Measurements from ENCODE around the gene MOGAT1.
"Not testable (repeated sequence)": the region's sequence is repeated elsewhere in the genome, so short reads cannot be mapped to it uniquely, and the experiment has no call there.

MOGAT1 gene

GRCh38 chr2:222670191-222671038, 1.0 kb upstream of the MOGAT1 start:
- DNase-seq (ENCODE audit: low read depth in 2 of 3, low spot score in 1 of 3): no peak

DNA sequence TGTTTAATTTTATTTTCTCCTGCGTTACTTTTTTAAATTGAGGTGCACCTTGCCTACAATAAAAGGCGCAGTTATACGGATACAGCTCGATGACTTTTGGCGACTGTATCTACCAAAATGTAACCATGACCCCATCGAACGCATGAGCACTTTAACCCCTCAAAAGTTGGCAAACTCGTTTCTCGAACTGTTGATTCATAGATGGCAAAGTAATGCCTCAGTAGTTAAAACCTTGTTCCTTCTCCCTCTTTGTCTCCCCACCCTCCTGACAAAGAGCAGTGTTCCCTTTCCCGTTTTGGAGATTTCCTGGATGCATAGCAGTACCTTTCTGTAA, 577 bp downstream of the MOGAT1 start:
- DNase-seq (ENCODE audit: low read depth in 2 of 3, low spot score in 1 of 3): no peak

DNA sequence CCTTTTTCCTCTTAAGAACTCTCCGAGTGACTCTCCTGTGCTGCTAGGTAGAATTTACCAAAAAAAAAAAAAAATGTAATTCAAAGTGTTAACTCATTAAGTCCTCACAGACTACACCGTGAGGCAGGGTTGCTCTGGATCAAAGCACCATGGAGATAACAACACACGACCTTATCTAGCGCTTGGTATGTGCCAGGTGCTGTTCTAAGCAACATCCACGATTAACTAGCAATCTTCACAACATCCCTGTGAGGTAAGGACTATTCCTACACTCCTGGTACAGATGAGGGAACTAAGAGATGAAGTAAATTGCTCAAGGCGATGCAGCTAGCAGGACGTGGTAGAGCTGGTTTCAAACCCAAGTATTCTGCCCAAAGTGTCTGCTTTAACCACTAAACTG, 1.8 kb downstream of the MOGAT1 start:
- DNase-seq (ENCODE audit: low read depth in 2 of 3, low spot score in 1 of 3): no peak

DNA sequence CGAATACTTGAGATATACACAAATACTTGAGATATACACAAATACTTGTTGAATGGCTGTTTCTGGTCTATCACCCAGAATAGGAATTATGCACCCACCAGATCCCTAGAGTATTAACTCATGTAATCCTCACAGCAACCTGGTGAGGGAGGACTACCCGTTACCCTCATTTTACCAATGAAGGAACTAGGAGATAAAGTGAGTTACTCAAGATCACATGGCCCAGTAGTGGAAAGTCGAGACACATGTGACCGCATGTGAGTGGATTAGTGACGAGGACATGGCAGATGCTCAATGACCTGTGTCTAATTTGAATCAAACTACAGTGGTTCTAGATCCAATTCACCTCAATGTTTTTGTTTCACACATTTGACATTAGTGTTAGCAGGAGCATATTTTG, 2.4 kb downstream of the MOGAT1 start:
- DNase-seq (ENCODE audit: low read depth in 2 of 3, low spot score in 1 of 3): no peak

GRCh38 chr2:222677981-222678380, 6.5 kb downstream of the MOGAT1 start:
- DNase-seq (ENCODE audit: low read depth in 2 of 3, low spot score in 1 of 3): no peak

- DNase-seq (ENCODE audit: low read depth in 2 of 3, low spot score in 1 of 3): no peak
Observed at GRCh38 chr2:222683805-222684204, 12.3 kb downstream of the MOGAT1 start.

- no peak for DNase-seq (ENCODE audit: low read depth in 2 of 3, low spot score in 1 of 3)
Observed at GRCh38 chr2:222686086-222686750, 14.8 kb downstream of the MOGAT1 start.

DNA sequence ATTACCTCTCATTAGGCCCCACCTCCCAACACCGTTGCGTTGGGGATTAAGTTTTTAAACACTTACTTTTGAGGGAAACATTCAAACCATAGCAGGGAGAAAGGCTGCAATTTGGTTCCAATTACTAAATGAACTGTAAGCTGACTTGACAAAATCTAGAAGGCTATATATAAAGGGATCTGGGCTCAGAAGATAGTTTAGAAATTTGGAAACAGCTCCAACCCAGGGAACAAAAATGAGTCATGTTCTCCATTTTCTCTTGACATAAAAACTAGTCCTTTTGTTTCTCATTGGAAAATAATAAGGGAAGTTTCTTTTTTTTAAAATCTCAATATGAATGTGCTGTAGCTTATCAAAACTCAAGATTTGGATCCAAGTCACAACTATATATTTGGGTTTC, 17.5 kb downstream of the MOGAT1 start:
- no peak for DNase-seq (ENCODE audit: low read depth in 2 of 3, low spot score in 1 of 3)

- no peak for DNase-seq (ENCODE audit: low read depth in 2 of 3, low spot score in 1 of 3)
Observed at GRCh38 chr2:222689322-222689721, 17.9 kb downstream of the MOGAT1 start.

- DNase-seq (ENCODE audit: low read depth in 2 of 3, low spot score in 1 of 3): peak; percentile 55 to 81 (median 65)
Observed at GRCh38 chr2:222690564-222691200, 19.2 kb downstream of the MOGAT1 start.

- not testable (repeated sequence) for DNase-seq (ENCODE audit: low read depth in 2 of 3, low spot score in 1 of 3)
Observed at GRCh38 chr2:222693413-222693812, 22.0 kb downstream of the MOGAT1 start.

- no peak for DNase-seq (ENCODE audit: low read depth in 2 of 3, low spot score in 1 of 3)
Observed at GRCh38 chr2:222693837-222694236, 22.4 kb downstream of the MOGAT1 start.

DNA sequence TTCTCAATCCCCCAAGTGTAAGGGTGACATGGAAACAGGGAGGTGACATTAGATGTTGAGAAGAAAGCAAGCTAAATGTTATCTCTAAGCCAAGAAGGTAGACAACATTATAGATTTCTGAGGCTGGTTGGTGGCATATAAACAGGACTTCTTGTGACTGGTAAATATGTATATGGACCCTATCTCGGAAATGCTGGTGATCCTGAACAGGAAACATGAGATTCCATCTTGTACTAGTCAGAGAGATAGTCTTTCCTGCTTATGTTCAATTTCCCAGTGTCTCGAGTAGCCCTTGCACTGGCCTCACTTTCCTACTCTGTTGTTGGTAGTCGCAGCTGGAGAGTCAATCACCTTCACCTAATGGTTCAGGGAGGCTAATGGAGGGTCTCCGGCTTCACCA, 26.8 kb downstream of the MOGAT1 start:
- no peak for DNase-seq (ENCODE audit: low read depth in 2 of 3, low spot score in 1 of 3)

- DNase-seq (ENCODE audit: low read depth in 2 of 3, low spot score in 1 of 3): no peak
Observed at GRCh38 chr2:222701233-222701632, 29.8 kb downstream of the MOGAT1 start.

GRCh38 chr2:222701721-222702131, 30.3 kb downstream of the MOGAT1 start:
- DNase-seq (ENCODE audit: low read depth in 2 of 3, low spot score in 1 of 3): no peak

DNA sequence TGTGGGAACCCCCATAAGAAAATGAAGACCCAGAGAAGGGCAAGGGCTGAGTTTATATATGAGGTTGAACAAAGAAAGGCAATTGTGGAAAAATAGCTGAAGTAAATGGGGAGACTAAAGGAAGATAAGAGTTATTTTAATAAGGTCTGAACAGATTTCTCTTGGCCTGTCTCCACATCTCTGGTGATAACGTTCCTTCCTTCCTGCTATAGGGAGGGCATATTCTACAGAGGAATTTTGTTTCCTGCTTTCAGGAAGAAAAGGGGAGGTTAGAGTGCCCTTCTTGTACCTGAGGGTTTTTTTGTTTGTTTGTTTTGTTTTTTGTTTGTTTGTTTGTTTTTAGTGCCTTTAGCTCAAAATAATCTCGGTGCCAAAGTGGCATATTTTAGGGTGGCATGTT, 31.6 kb downstream of the MOGAT1 start:
- DNase-seq (ENCODE audit: low read depth in 2 of 3, low spot score in 1 of 3): no peak

DNA sequence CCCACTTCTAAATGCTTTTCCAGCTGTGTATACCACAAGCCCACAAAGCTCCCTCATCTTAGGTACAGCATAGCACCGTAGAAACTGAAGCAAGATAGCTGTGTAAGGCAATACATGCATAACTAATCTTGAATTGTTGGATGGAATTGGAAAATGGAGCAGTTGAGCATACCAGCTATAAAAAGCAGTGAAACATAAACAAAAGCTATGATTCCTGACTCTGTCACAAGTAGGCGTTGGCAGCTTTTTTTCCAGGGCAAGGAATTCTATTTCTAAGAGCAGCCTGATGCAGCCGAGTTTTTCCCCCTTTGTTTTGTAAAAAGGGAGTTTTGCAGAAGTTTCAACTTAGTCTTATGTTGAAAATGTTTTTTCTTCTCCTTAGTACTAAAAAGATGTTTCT, 32.4 kb downstream of the MOGAT1 start:
- DNase-seq (ENCODE audit: low read depth in 2 of 3, low spot score in 1 of 3): no peak

DNA sequence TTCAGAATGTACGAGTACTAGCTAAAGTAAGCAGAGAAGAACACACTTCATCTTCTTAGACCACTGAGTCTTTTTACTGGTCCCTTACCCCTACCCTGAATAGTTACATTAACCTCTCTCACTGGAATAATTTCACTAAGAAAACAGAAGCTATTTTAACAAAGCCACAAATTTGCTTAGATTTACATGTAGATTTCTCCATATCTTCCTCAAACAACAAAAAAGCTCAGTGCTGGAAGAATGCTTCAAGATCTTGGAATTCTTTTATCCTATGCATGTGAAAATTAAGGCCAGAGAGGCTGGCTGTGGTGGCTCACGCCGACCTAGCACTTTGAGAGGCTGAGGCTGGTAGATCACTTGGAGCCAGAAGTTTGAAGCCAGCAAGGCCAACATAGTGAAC, 35.2 kb downstream of the MOGAT1 start:
- DNase-seq (ENCODE audit: low read depth in 2 of 3, low spot score in 1 of 3): no peak

GRCh38 chr2:222707102-222707688, 35.7 kb downstream of the MOGAT1 start:
- DNase-seq (ENCODE audit: low read depth in 2 of 3, low spot score in 1 of 3): no peak

DNA sequence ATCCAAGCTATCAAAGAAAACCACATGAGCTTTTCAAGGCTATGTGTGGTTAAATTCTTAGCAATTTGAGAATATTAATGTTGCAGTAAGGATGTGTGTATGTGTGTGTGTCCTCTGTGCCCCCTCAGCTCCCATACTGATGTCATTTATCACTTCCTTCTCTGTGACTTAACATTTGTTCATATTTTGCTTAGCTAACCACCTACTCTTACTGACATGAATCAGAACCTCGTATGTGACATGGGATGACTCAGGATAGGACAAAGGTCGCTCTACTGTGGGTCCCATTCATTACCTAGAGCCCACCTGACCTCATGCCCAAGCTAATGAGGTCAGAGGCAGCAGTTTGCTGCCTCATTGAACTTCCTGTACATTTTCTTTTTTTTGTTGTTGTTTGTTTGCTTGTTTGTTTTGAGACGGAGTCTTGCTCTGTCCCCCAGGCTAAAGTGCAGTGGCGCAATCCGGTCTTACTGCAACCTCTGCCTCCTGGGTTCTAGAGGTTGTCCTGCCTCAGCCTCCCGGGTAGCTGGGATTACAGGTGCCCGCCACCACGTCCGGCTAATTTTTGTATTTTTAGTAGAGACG, 36.3 kb downstream of the MOGAT1 start:
- no peak for DNase-seq (ENCODE audit: low read depth in 2 of 3, low spot score in 1 of 3)

GRCh38 chr2:222708274-222708710, 36.8 kb downstream of the MOGAT1 start:
- peak; percentile 65 to 76 (median 66) for DNase-seq (ENCODE audit: low read depth in 2 of 3, low spot score in 1 of 3)
